ENCODE results near the gene TMEM59L.
A peak's percentile ranks its signal among the peaks of the same experiment; 100 is the strongest.

Gene TMEM59L

DNA sequence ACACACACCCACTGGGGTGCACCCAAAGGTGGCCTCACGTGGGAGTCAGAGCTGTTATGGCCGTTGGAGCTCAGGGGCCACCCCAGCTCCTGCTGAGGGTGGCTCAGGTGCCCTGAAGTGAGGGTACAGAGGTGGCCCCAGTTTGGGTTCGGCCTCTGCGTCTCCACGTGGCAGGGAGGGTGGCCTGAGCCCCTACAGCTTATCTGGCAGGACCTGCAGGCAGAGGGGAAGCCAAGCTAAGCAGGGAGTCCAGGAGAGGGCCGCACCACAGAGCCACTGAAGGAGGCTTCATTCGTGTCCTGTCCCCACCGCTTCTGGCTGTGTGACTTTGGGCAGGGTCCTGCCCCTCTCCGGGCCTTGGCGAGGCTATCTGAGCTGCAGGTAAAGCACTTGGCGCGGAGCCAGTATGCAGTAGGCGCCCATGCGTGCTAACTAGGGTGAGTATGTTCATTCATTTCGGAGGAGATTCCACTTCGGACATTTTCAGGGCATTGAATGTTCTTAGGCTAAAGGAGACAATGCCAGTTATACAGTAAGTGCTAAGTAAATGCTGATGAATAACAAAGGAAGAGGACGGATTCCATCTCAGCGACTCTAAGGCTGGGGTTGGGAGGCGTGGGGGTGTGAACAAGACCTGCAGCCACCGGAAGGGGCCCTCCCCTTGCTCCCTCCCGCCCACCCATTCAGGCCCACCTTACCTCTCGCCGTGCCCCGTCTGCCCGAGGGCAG, 19.1 kb upstream of the TMEM59L start (continued):
- TF ChIP-seq, protein P1, sequence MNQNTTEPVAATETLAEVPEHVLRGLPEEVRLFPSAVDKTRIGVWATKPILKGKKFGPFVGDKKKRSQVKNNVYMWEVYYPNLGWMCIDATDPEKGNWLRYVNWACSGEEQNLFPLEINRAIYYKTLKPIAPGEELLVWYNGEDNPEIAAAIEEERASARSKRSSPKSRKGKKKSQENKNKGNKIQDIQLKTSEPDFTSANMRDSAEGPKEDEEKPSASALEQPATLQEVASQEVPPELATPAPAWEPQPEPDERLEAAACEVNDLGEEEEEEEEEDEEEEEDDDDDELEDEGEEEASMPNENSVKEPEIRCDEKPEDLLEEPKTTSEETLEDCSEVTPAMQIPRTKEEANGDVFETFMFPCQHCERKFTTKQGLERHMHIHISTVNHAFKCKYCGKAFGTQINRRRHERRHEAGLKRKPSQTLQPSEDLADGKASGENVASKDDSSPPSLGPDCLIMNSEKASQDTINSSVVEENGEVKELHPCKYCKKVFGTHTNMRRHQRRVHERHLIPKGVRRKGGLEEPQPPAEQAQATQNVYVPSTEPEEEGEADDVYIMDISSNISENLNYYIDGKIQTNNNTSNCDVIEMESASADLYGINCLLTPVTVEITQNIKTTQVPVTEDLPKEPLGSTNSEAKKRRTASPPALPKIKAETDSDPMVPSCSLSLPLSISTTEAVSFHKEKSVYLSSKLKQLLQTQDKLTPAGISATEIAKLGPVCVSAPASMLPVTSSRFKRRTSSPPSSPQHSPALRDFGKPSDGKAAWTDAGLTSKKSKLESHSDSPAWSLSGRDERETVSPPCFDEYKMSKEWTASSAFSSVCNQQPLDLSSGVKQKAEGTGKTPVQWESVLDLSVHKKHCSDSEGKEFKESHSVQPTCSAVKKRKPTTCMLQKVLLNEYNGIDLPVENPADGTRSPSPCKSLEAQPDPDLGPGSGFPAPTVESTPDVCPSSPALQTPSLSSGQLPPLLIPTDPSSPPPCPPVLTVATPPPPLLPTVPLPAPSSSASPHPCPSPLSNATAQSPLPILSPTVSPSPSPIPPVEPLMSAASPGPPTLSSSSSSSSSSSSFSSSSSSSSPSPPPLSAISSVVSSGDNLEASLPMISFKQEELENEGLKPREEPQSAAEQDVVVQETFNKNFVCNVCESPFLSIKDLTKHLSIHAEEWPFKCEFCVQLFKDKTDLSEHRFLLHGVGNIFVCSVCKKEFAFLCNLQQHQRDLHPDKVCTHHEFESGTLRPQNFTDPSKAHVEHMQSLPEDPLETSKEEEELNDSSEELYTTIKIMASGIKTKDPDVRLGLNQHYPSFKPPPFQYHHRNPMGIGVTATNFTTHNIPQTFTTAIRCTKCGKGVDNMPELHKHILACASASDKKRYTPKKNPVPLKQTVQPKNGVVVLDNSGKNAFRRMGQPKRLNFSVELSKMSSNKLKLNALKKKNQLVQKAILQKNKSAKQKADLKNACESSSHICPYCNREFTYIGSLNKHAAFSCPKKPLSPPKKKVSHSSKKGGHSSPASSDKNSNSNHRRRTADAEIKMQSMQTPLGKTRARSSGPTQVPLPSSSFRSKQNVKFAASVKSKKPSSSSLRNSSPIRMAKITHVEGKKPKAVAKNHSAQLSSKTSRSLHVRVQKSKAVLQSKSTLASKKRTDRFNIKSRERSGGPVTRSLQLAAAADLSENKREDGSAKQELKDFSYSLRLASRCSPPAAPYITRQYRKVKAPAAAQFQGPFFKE (tag by site-specific recombination; IDR thresholded peaks at IDR 0.05; ENCODE audit: borderline replicate concordance): no peak
- TF ChIP-seq ZNF37A (tag by site-specific recombination; IDR thresholded peaks at IDR 0.05) (no peak), ZNF157 (tag by site-specific recombination; IDR thresholded peaks at IDR 0.05) (no peak), ZSCAN16 (tag by site-specific recombination; IDR thresholded peaks at IDR 0.05) (no peak), ZNF560 (tag by site-specific recombination; IDR thresholded peaks at IDR 0.05; ENCODE audit: borderline replicate concordance) (no peak), ZBTB8A (tag by site-specific recombination; IDR thresholded peaks at IDR 0.05) (no peak), ZNF155 (tag by site-specific recombination; IDR thresholded peaks at IDR 0.05) (no peak), ZNF707 (tag by site-specific recombination; IDR thresholded peaks at IDR 0.05) (no peak), ZFHX2 (tag by site-specific recombination; conservative IDR thresholded peaks at IDR 0.05) (no peak), ZNF423 (tag by site-specific recombination; IDR thresholded peaks at IDR 0.05) (peak; percentile 77; the same call in 1 of the 2 replicates), ZNF302 (tag by site-specific recombination; IDR thresholded peaks at IDR 0.05; ENCODE audit: low read depth) (no peak), ZFP3 (tag by site-specific recombination; IDR thresholded peaks at IDR 0.05; ENCODE audit: low read depth) (no peak), PRDM1 (tag by site-specific recombination; IDR thresholded peaks at IDR 0.05) (no peak)
- TF ChIP-seq, protein P2, sequence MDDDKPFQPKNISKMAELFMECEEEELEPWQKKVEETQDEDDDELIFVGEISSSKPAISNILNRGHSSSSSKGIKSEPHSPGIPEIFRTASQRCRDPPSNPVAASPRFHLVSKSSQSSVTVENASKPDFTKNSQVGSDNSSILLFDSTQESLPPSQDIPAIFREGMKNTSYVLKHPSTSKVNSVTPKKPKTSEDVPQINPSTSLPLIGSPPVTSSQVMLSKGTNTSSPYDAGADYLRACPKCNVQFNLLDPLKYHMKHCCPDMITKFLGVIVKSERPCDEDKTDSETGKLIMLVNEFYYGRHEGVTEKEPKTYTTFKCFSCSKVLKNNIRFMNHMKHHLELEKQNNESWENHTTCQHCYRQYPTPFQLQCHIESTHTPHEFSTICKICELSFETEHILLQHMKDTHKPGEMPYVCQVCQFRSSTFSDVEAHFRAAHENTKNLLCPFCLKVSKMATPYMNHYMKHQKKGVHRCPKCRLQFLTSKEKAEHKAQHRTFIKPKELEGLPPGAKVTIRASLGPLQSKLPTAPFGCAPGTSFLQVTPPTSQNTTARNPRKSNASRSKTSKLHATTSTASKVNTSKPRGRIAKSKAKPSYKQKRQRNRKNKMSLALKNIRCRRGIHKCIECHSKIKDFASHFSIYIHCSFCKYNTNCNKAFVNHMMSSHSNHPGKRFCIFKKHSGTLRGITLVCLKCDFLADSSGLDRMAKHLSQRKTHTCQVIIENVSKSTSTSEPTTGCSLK (tag by site-specific recombination; IDR thresholded peaks at IDR 0.05): no peak
- TF ChIP-seq, protein P3, sequence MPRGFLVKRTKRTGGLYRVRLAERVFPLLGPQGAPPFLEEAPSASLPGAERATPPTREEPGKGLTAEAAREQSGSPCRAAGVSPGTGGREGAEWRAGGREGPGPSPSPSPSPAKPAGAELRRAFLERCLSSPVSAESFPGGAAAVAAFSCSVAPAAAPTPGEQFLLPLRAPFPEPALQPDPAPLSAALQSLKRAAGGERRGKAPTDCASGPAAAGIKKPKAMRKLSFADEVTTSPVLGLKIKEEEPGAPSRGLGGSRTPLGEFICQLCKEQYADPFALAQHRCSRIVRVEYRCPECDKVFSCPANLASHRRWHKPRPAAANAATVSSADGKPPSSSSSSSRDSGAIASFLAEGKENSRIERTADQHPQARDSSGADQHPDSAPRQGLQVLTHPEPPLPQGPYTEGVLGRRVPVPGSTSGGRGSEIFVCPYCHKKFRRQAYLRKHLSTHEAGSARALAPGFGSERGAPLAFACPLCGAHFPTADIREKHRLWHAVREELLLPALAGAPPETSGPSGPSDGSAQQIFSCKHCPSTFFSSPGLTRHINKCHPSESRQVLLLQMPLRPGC (tag by site-specific recombination; IDR thresholded peaks at IDR 0.05): no peak
- TF ChIP-seq, protein P4, sequence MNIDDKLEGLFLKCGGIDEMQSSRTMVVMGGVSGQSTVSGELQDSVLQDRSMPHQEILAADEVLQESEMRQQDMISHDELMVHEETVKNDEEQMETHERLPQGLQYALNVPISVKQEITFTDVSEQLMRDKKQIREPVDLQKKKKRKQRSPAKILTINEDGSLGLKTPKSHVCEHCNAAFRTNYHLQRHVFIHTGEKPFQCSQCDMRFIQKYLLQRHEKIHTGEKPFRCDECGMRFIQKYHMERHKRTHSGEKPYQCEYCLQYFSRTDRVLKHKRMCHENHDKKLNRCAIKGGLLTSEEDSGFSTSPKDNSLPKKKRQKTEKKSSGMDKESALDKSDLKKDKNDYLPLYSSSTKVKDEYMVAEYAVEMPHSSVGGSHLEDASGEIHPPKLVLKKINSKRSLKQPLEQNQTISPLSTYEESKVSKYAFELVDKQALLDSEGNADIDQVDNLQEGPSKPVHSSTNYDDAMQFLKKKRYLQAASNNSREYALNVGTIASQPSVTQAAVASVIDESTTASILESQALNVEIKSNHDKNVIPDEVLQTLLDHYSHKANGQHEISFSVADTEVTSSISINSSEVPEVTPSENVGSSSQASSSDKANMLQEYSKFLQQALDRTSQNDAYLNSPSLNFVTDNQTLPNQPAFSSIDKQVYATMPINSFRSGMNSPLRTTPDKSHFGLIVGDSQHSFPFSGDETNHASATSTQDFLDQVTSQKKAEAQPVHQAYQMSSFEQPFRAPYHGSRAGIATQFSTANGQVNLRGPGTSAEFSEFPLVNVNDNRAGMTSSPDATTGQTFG (tag by site-specific recombination; IDR thresholded peaks at IDR 0.05; ENCODE audit: borderline replicate concordance): no peak
- TF ChIP-seq, protein P5, sequence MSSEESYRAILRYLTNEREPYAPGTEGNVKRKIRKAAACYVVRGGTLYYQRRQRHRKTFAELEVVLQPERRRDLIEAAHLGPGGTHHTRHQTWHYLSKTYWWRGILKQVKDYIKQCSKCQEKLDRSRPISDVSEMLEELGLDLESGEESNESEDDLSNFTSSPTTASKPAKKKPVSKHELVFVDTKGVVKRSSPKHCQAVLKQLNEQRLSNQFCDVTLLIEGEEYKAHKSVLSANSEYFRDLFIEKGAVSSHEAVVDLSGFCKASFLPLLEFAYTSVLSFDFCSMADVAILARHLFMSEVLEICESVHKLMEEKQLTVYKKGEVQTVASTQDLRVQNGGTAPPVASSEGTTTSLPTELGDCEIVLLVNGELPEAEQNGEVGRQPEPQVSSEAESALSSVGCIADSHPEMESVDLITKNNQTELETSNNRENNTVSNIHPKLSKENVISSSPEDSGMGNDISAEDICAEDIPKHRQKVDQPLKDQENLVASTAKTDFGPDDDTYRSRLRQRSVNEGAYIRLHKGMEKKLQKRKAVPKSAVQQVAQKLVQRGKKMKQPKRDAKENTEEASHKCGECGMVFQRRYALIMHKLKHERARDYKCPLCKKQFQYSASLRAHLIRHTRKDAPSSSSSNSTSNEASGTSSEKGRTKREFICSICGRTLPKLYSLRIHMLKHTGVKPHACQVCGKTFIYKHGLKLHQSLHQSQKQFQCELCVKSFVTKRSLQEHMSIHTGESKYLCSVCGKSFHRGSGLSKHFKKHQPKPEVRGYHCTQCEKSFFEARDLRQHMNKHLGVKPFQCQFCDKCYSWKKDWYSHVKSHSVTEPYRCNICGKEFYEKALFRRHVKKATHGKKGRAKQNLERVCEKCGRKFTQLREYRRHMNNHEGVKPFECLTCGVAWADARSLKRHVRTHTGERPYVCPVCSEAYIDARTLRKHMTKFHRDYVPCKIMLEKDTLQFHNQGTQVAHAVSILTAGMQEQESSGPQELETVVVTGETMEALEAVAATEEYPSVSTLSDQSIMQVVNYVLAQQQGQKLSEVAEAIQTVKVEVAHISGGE (tag by site-specific recombination; conservative IDR thresholded peaks at IDR 0.05; ENCODE audit: low read depth): no peak
- TF ChIP-seq, protein P6, sequence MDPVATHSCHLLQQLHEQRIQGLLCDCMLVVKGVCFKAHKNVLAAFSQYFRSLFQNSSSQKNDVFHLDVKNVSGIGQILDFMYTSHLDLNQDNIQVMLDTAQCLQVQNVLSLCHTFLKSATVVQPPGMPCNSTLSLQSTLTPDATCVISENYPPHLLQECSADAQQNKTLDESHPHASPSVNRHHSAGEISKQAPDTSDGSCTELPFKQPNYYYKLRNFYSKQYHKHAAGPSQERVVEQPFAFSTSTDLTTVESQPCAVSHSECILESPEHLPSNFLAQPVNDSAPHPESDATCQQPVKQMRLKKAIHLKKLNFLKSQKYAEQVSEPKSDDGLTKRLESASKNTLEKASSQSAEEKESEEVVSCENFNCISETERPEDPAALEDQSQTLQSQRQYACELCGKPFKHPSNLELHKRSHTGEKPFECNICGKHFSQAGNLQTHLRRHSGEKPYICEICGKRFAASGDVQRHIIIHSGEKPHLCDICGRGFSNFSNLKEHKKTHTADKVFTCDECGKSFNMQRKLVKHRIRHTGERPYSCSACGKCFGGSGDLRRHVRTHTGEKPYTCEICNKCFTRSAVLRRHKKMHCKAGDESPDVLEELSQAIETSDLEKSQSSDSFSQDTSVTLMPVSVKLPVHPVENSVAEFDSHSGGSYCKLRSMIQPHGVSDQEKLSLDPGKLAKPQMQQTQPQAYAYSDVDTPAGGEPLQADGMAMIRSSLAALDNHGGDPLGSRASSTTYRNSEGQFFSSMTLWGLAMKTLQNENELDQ (tag by site-specific recombination; IDR thresholded peaks at IDR 0.05; ENCODE audit: low read depth): no peak
